Measurements from ENCODE around the gene MYO18B. TPM values are rescaled to one million over a fixed set of nuclear protein-coding genes. Genes with fewer than 3 reads are reported as not detected.

Gene MYO18B
- total RNA-seq, 2 experiments from 2014 or later = 0.11 to 0.22 TPM

- intact Hi-C loops (cut with DNase I, micrococcal nuclease) = no loop called here
- H3K4me3 Mint-ChIP-seq = no peak overlapping the region
- H3K27ac Mint-ChIP-seq = no peak overlapping the region
- no peak for ATAC-seq (ENCODE audit: poor library complexity)
- ChIA-PET POLR2A (no interaction called here), CTCF (no interaction called here)
- Histone ChIP-seq H3K4me3 (ENCODE audit: low read length) (no peak overlapping the region), H3K9me3 (ENCODE audit: control insufficient read depth in 1 of 2, insufficient read depth in 1 of 2, low read length in 2 of 2) (peaks cover 8 to 15% of the 10 kb centered on the region in 2 experiments), H3K36me3 (ENCODE audit: insufficient read depth, low read length) (no peaks in the 10 kb centered on the region), H3K27ac (ENCODE audit: low read depth in 1 of 2, low read length in 2 of 2) (no peak overlapping the region), H3K27me3 (ENCODE audit: control insufficient read depth in 1 of 2, insufficient read depth in 2 of 2, low read length in 2 of 2) (peaks cover 0 to 2% of the 10 kb centered on the region in 2 experiments), H3K4me1 (ENCODE audit: insufficient read depth, low read length) (no peaks in the 10 kb centered on the region)
- no peaks in the 10 kb centered on the region for H3K36me3 Mint-ChIP-seq (ENCODE audit: low read depth)
- H3K4me1 Mint-ChIP-seq (ENCODE audit: low read depth) = no peaks in the 10 kb centered on the region
- no peak for DNase-seq
- H3K9me3 Mint-ChIP-seq = peaks cover 8% of the 10 kb centered on the region
- no peak for TF ChIP-seq CTCF (IDR thresholded peaks at IDR 0.05)
- H3K27me3 Mint-ChIP-seq = no peaks in the 10 kb centered on the region
These were observed 24.4 kb downstream of the MYO18B start for GRCh38 chr22:25766418-25766817.

GRCh38 chr22:25770333-25770732 is 28.3 kb downstream of the MYO18B start:
- H3K4me1 Mint-ChIP-seq (ENCODE audit: low read depth) = peaks cover 4% of the 10 kb centered on the region
- CTCF ChIA-PET = no interaction called here
- no peak overlapping the region for H3K27ac Mint-ChIP-seq
- Histone ChIP-seq H3K9me3 (ENCODE audit: control insufficient read depth in 1 of 2, insufficient read depth in 1 of 2, low read length in 2 of 2) (peaks cover 8 to 15% of the 10 kb centered on the region in 2 experiments), H3K4me3 (ENCODE audit: low read length) (no peak overlapping the region), H3K27ac (ENCODE audit: low read depth in 1 of 2, low read length in 2 of 2) (no peak overlapping the region), H3K36me3 (ENCODE audit: insufficient read depth, low read length) (no peaks in the 10 kb centered on the region), H3K27me3 (ENCODE audit: control insufficient read depth in 1 of 2, insufficient read depth in 2 of 2, low read length in 2 of 2) (no peaks in the 10 kb centered on the region), H3K4me1 (ENCODE audit: insufficient read depth, low read length) (peaks cover 6% of the 10 kb centered on the region)
- no peak for DNase-seq
- ATAC-seq (ENCODE audit: poor library complexity) = no peak
- H3K27me3 Mint-ChIP-seq = peaks cover 4% of the 10 kb centered on the region
- no peak for TF ChIP-seq CTCF (IDR thresholded peaks at IDR 0.05)
- POLR2A ChIA-PET = no interaction called here
- no peaks in the 10 kb centered on the region for H3K36me3 Mint-ChIP-seq (ENCODE audit: low read depth)
- no peak overlapping the region for H3K4me3 Mint-ChIP-seq
- intact Hi-C loops (cut with DNase I, micrococcal nuclease) = loop anchor here (5.0 to 10.0 kb wide), 3 partner anchors 323 to 562 kb away; no protein-coding TSS in a partner anchor
- H3K9me3 Mint-ChIP-seq = peaks cover 8% of the 10 kb centered on the region

- H3K27me3 ChIP-seq (ENCODE audit: control insufficient read depth in 1 of 2, insufficient read depth in 2 of 2, low read length in 2 of 2) = no peaks in the 10 kb centered on the region
- ChIA-PET POLR2A (no interaction called here), CTCF (interaction anchor here (1.1 to 1.2 kb wide), 2 partner anchors 310 kb away, joined by 4 to 7 read pairs; no protein-coding TSS in a partner anchor)
- Mint-ChIP-seq H3K27me3 (peaks cover 4% of the 10 kb centered on the region), H3K36me3 (ENCODE audit: low read depth) (no peaks in the 10 kb centered on the region), H3K4me1 (ENCODE audit: low read depth) (peaks cover 4% of the 10 kb centered on the region), H3K9me3 (no peaks in the 10 kb centered on the region), H3K27ac (no peak overlapping the region), H3K4me3 (no peak overlapping the region)
- TF ChIP-seq CTCF (IDR thresholded peaks at IDR 0.05) = no peak
- no peak for DNase-seq
- ATAC-seq (ENCODE audit: poor library complexity) = no peak
- peaks cover 6% of the 10 kb centered on the region for H3K4me1 ChIP-seq (ENCODE audit: insufficient read depth, low read length)
- no peaks in the 10 kb centered on the region for H3K36me3 ChIP-seq (ENCODE audit: insufficient read depth, low read length)
- H3K9me3 ChIP-seq (ENCODE audit: control insufficient read depth in 1 of 2, insufficient read depth in 1 of 2, low read length in 2 of 2) = peaks cover 0 to under 1% of the 10 kb centered on the region in 2 experiments
- H3K4me3 ChIP-seq (ENCODE audit: low read length) = no peak overlapping the region
- H3K27ac ChIP-seq (ENCODE audit: low read depth in 1 of 2, low read length in 2 of 2) = no peak overlapping the region
- intact Hi-C loops (cut with DNase I, micrococcal nuclease) = loop anchor here (5.0 to 10.0 kb wide), 3 partner anchors 325 to 560 kb away; no protein-coding TSS in a partner anchor
These were observed 30.3 kb downstream of the MYO18B start for GRCh38 chr22:25772288-25772687.

All from CD4-positive, alpha-beta T cell (primary cell).